IPS-18a (cell line): Measurements from ENCODE around the gene SPIRE1.
"Not testable (repeated sequence)": the region's sequence is repeated elsewhere in the genome, so short reads cannot be mapped to it uniquely, and the experiment has no call there.

Source experiments
- H3K27ac ChIP-seq: one replicate; pipeline ENCODE4 v1.5.1; 2013; ENCODE audit warnings: low read length
- H3K27me3 ChIP-seq: one replicate; pipeline ENCODE4 v1.6.1; 2013; ENCODE audit warnings: mild to moderate bottlenecking, low read length; ENCODE audit not compliant: control insufficient read depth, insufficient read depth
- H3K36me3 ChIP-seq: one replicate; pipeline ENCODE4 v1.6.1; 2013; ENCODE audit warnings: low read depth, low read length; ENCODE audit not compliant: control insufficient read depth
- H3K4me1 ChIP-seq: one replicate; pipeline ENCODE4 v1.6.1; 2013; ENCODE audit warnings: low read depth, low read length; ENCODE audit not compliant: control insufficient read depth
- H3K4me3 ChIP-seq: one replicate; pipeline ENCODE4 v1.5.1; 2013; ENCODE audit warnings: low read length
- H3K9ac ChIP-seq: one replicate; pipeline ENCODE4 v1.6.1; 2013; ENCODE audit warnings: mild to moderate bottlenecking, low read length, moderate library complexity
- H3K9me3 ChIP-seq: one replicate; pipeline ENCODE4 v1.6.1; 2013; ENCODE audit warnings: low read depth, low read length; ENCODE audit not compliant: control insufficient read depth

The SPIRE1 gene

DNA sequence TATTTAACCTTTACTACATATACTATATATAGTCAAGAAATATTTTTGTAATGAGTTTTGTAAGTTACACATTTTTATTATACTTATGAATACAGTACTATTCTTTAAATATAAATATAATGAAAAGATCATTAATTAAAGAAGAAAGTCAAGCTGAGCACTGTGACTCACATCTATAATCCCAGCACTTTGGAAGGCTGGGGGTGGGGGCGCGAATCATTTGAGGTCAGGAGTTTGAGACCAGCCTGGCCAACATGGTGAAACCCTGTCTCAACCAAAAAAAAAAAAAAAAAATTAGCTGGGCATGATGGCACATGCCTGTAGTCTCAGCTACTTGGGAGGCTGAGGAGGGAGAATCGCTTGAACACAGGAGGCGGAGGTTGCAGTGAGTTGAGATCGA is 14.2 kb downstream of the SPIRE1 start:
- not testable (repeated sequence) for H3K27ac ChIP-seq, H3K9ac ChIP-seq, H3K27me3 ChIP-seq, H3K4me3 ChIP-seq, H3K9me3 ChIP-seq, H3K36me3 ChIP-seq
- H3K4me1 ChIP-seq = peaks cover 25% of the 10 kb centered on the region

DNA sequence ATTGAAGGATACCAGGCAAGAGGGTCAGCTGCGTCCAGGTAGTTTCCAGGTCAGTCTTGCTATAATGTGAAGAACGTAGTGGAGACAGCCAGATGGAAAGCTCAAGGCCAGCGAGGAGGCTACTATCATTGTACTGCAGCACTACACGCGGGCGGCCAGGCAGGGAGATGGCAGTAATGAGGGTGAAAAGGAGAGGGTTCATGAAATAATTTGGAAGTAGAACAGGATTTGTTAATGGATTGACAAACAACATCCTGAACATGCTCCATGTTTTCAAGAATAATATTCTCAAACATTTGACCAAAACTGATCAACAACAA is 17.1 kb downstream of the SPIRE1 start:
- no peak overlapping the region for H3K27ac ChIP-seq
- no peaks in the 10 kb centered on the region for H3K9me3 ChIP-seq
- no peaks in the 10 kb centered on the region for H3K36me3 ChIP-seq
- H3K9ac ChIP-seq = no peak overlapping the region
- H3K4me1 ChIP-seq = peaks cover 7% of the 10 kb centered on the region
- no peaks in the 10 kb centered on the region for H3K27me3 ChIP-seq
- no peak overlapping the region for H3K4me3 ChIP-seq

DNA sequence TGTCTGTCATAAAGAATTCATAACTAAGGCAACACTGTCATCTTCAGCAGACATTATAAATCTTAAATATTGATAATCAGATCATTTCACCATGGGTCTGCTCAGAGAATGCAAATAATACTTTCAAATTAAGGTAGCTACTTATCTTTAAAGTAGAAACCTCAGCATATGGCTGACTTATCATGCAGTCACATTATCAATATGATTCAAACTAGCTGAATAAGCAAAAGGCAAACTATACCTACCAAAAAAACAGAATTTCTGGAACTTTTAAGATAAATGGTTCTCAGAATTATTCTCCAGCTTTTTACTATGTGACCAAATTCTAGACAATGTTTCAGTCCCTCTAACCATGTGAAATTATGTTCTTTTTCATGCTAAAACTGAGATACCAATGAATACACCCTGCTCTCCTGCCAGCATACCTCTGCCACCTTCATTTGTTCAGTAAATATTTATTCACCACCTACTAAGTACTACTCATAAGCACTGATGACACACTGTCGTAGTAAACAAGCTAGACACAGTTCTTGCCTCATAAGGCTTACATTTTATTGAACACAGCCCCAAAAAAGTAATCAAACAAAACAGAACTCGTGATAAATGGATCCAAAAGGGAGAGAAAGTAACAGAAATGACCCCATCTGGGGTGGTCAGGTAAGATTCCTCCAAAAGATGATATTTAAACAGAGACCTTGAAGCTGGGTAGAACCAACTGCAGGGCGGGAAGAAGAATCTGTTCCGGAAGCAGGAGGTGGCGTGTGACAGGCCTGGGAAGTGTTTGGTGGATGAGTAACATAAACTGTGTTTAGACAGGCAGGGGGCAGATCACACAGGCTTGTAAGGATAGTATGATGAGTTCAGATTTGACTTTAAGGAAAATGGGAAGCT is 17.7 kb downstream of the SPIRE1 start:
- no peak overlapping the region for H3K4me3 ChIP-seq

GRCh38 chr18:12638644-12639124 is 19.2 kb downstream of the SPIRE1 start:
- H3K9ac ChIP-seq = no peak overlapping the region
- no peaks in the 10 kb centered on the region for H3K9me3 ChIP-seq
- H3K27me3 ChIP-seq = no peaks in the 10 kb centered on the region
- no peaks in the 10 kb centered on the region for H3K4me1 ChIP-seq
- H3K36me3 ChIP-seq = no peaks in the 10 kb centered on the region
- no peak overlapping the region for H3K4me3 ChIP-seq
- H3K27ac ChIP-seq = no peak overlapping the region

More for the DNA sequence above, 17.7 kb downstream of the SPIRE1 start:
- H3K36me3 ChIP-seq = no peaks in the 10 kb centered on the region
- H3K4me1 ChIP-seq = peaks cover 1% of the 10 kb centered on the region
- no peak overlapping the region for H3K27ac ChIP-seq
- H3K9me3 ChIP-seq = no peaks in the 10 kb centered on the region
- H3K27me3 ChIP-seq = no peaks in the 10 kb centered on the region
- H3K9ac ChIP-seq = no peak overlapping the region

GRCh38 chr18:12637901-12638643 is 19.8 kb downstream of the SPIRE1 start:
- Histone ChIP-seq H3K9me3 (no peaks in the 10 kb centered on the region), H3K27me3 (no peaks in the 10 kb centered on the region), H3K36me3 (no peaks in the 10 kb centered on the region), H3K9ac (no peak overlapping the region), H3K4me1 (no peaks in the 10 kb centered on the region), H3K4me3 (no peak overlapping the region), H3K27ac (no peak overlapping the region)

- Histone ChIP-seq H3K4me3 (no peak overlapping the region), H3K27ac (no peak overlapping the region), H3K4me1 (no peaks in the 10 kb centered on the region), H3K27me3 (no peaks in the 10 kb centered on the region), H3K36me3 (no peaks in the 10 kb centered on the region), H3K9me3 (no peaks in the 10 kb centered on the region), H3K9ac (no peak overlapping the region)
Measured at GRCh38 chr18:12637393-12637792, 20.5 kb downstream of the SPIRE1 start.

- Histone ChIP-seq H3K27me3 (no peaks in the 10 kb centered on the region), H3K4me3 (no peak overlapping the region), H3K27ac (no peak overlapping the region), H3K9me3 (no peaks in the 10 kb centered on the region), H3K36me3 (no peaks in the 10 kb centered on the region), H3K4me1 (no peaks in the 10 kb centered on the region), H3K9ac (no peak overlapping the region)
Measured at GRCh38 chr18:12631831-12632477, 26.0 kb downstream of the SPIRE1 start.

GRCh38 chr18:12630136-12630535 is 27.8 kb downstream of the SPIRE1 start:
- no peak overlapping the region for H3K4me3 ChIP-seq
- H3K27ac ChIP-seq = no peak overlapping the region
- no peaks in the 10 kb centered on the region for H3K4me1 ChIP-seq
- no peak overlapping the region for H3K9ac ChIP-seq
- no peaks in the 10 kb centered on the region for H3K36me3 ChIP-seq
- no peaks in the 10 kb centered on the region for H3K27me3 ChIP-seq
- H3K9me3 ChIP-seq = no peaks in the 10 kb centered on the region

- H3K4me1 ChIP-seq = no peaks in the 10 kb centered on the region
- H3K9ac ChIP-seq = no peak overlapping the region
- H3K4me3 ChIP-seq = no peak overlapping the region
- no peaks in the 10 kb centered on the region for H3K9me3 ChIP-seq
- no peaks in the 10 kb centered on the region for H3K27me3 ChIP-seq
- H3K36me3 ChIP-seq = no peaks in the 10 kb centered on the region
- H3K27ac ChIP-seq = no peak overlapping the region
Measured at GRCh38 chr18:12628706-12629702, 28.9 kb downstream of the SPIRE1 start.

DNA sequence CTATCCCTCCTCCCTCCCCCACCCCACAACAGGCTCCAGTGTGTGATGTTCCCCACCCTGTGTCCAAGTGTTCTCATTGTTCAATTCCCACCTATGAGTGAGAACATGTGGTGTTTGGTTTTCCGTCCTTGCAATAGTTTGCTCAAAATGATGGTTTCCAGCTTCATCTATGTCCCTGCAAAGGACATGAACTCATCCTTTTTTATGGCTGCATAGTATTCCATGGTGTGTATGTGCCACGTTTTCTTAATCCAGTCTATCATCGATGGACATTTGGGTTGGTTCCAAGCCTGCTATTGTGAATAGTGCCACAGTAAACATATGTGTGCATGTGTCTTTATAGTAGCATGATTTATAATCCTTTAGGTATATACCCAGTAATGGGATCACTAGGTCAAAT is 30.7 kb downstream of the SPIRE1 start:
- H3K4me1 ChIP-seq, H3K9me3 ChIP-seq, H3K4me3 ChIP-seq, H3K9ac ChIP-seq, H3K27me3 ChIP-seq, H3K27ac ChIP-seq, H3K36me3 ChIP-seq: not testable (repeated sequence)

DNA sequence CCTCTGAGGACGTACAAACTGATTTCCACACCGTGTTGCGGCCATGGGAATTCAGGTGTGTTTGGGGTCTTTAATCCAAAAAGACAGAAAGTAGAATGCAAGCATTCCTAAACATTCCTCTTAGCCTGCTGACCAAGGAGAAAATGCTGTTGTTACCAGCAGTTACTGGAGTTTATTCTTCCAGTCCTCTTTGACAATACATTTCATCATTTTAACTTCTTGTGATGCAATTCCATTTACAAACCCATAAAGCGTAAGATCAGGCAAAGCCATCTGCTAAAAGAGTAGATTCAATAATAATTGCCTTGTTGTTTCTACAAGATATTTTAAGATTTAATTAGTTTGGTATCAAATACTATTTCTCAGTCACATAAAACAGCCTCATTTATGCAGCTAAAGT is 32.7 kb downstream of the SPIRE1 start:
- Histone ChIP-seq H3K9me3 (no peaks in the 10 kb centered on the region), H3K27ac (no peak overlapping the region)

More for the DNA sequence above, 32.7 kb downstream of the SPIRE1 start:
- Histone ChIP-seq H3K9ac (no peak overlapping the region), H3K4me3 (no peak overlapping the region), H3K4me1 (no peaks in the 10 kb centered on the region), H3K36me3 (no peaks in the 10 kb centered on the region), H3K27me3 (no peaks in the 10 kb centered on the region)
